Measurements from ENCODE around the gene LYPLAL1. TPM values are rescaled to one million over a fixed set of nuclear protein-coding genes. Genes with fewer than 3 reads are reported as not detected.
"Not testable (repeated sequence)": the region's sequence is repeated elsewhere in the genome, so short reads cannot be mapped to it uniquely, and the experiment has no call there.

The LYPLAL1 gene
- total RNA-seq, 1 donor from 2014 or later, result 35.3 TPM

DNA sequence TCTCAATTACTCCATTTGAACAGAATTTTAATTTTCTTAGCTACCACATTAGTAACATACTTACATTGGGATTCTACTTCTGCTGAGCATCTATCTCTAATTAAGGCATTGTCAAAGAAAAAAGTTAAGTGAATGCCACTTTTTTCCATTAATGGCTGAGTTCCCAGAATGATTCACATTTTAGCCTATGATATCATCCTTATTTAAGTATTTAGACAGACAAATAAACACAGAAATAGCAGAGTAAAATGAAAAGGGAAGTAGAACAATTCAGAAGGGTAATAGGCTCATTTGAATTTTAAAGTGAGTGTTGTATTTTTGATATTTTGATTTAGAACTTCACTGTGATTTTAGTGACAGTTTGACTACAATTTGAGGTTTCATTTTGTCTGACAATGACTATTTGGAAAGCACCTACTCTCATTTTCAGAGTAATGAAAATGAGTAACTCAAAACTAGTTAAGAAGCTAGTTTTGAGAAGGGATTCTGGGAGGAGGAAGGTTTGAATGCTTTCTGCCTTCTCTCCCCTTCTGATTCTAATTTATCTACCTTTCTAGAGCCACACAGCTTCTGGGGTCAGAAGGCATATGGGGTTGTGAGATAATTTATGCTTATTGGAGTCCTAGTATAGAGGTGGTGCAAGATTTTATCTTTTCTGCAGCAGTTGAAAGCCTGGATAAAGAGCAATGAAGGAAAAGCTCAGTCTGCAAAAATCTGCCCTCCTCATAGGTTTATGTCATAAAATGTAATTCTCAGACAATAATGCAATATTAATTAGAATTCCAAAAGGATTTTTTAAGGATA lies 15.5 kb downstream of the LYPLAL1 start:
- Mint-ChIP-seq H3K36me3 (peaks cover 29% of the 10 kb centered on the region), H3K27ac (peak overlapping the region; percentile 71), H3K4me3 (no peak overlapping the region), H3K27me3 (ENCODE audit: low read depth) (no peaks in the 10 kb centered on the region), H3K9me3 (peaks cover 18% of the 10 kb centered on the region), H3K4me1 (peaks cover 11% of the 10 kb centered on the region)
- TF ChIP-seq, protein P1, sequence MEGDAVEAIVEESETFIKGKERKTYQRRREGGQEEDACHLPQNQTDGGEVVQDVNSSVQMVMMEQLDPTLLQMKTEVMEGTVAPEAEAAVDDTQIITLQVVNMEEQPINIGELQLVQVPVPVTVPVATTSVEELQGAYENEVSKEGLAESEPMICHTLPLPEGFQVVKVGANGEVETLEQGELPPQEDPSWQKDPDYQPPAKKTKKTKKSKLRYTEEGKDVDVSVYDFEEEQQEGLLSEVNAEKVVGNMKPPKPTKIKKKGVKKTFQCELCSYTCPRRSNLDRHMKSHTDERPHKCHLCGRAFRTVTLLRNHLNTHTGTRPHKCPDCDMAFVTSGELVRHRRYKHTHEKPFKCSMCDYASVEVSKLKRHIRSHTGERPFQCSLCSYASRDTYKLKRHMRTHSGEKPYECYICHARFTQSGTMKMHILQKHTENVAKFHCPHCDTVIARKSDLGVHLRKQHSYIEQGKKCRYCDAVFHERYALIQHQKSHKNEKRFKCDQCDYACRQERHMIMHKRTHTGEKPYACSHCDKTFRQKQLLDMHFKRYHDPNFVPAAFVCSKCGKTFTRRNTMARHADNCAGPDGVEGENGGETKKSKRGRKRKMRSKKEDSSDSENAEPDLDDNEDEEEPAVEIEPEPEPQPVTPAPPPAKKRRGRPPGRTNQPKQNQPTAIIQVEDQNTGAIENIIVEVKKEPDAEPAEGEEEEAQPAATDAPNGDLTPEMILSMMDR (IDR thresholded peaks at IDR 0.05; ENCODE audit: unreplicated experiment), result no peak
- DNase-seq (ENCODE audit: low spot score in 2 of 2, unreplicated experiment in 2 of 2), result no peak

DNA sequence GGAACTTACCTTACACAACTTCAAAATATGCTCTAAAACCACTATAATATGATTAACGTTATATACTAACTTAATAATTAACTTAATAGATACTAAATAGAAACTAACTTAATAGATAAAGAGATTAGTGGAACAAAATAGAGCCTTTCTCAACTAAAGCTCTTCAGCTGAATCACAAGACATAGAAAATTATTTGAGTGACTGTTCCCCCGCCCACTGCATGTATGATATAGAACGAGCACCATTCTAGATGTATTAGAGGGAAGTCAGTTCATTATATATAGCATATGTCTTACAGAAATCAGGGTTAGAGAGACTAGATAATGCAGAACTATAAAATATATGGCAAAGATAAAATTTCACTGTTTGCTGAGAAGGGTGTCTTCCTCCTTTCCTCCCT lies 16.3 kb downstream of the LYPLAL1 start:
- Mint-ChIP-seq H3K27ac (peak overlapping the region; percentile 47), H3K27me3 (ENCODE audit: low read depth) (no peaks in the 10 kb centered on the region), H3K9me3 (peaks cover 13% of the 10 kb centered on the region), H3K4me3 (no peak overlapping the region), H3K36me3 (peaks cover 27% of the 10 kb centered on the region), H3K4me1 (peaks cover 11% of the 10 kb centered on the region)
- no peak for DNase-seq (ENCODE audit: low spot score in 2 of 2, unreplicated experiment in 2 of 2)
- TF ChIP-seq, protein P1 (IDR thresholded peaks at IDR 0.05; ENCODE audit: unreplicated experiment), result no peak

DNA sequence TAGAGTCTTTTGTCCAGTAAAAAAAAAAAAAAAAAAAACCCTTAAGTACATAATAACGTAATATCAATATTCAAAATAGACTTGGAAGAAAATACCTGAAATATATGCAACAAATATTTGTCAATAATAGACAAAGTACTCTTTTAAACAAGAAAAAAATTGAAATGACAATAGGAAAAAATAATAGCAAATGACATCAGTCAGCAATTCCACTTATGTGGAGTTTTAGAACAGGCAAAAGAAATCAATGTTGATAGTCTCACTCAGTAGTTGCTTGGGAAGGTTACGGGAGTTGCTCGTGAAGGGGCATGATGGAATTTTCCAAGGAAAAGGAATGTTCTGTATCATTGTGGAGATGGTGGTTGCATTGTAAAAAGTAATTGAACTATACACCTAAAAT lies 16.9 kb downstream of the LYPLAL1 start:
- TF ChIP-seq, protein P1 (IDR thresholded peaks at IDR 0.05; ENCODE audit: unreplicated experiment), result no peak
- Mint-ChIP-seq H3K9me3 (peaks cover 10% of the 10 kb centered on the region), H3K4me1 (peaks cover 11% of the 10 kb centered on the region), H3K27me3 (ENCODE audit: low read depth) (no peaks in the 10 kb centered on the region), H3K36me3 (peaks cover 27% of the 10 kb centered on the region), H3K27ac (no peak overlapping the region), H3K4me3 (no peak overlapping the region)
- DNase-seq (ENCODE audit: low spot score in 2 of 2, unreplicated experiment in 2 of 2), result no peak

- Mint-ChIP-seq H3K36me3 (peaks cover 46% of the 10 kb centered on the region), H3K9me3 (peaks cover 18% of the 10 kb centered on the region)
- H3K4me1 Mint-ChIP-seq; H3K4me3 Mint-ChIP-seq; DNase-seq (ENCODE audit: low spot score in 2 of 2, unreplicated experiment in 2 of 2); H3K27ac Mint-ChIP-seq; H3K27me3 Mint-ChIP-seq (ENCODE audit: low read depth): not testable (repeated sequence)
Observed at GRCh38 chr1:219195833-219196232, 22.2 kb downstream of the LYPLAL1 start.

DNA sequence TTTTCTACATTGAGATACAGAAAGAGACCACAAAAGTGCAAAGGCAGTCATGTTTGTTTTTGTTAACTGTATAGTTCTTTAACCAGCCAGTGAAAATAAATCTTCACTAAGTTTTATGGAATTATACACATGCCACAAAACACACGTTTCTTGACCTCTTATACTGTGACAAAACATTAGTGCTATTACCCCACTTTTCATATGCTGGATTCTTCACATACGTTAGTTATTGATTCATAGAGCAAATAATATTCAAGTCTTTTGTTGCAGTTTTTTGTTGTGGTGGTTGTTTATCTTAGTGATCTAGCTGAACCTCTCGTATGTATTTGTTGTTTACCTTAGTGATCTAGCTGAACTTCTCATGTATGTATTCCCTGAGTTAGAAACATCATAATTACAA lies 28.0 kb downstream of the LYPLAL1 start:
- H3K9me3 Mint-ChIP-seq, result peaks cover 11% of the 10 kb centered on the region
- H3K27ac Mint-ChIP-seq, result no peak overlapping the region
- peaks cover 6% of the 10 kb centered on the region for H3K4me1 Mint-ChIP-seq
- no peak overlapping the region for H3K4me3 Mint-ChIP-seq
- peaks cover 18% of the 10 kb centered on the region for H3K36me3 Mint-ChIP-seq
- no peak for DNase-seq (ENCODE audit: low spot score in 2 of 2, unreplicated experiment in 2 of 2)
- H3K27me3 Mint-ChIP-seq (ENCODE audit: low read depth), result no peaks in the 10 kb centered on the region
- TF ChIP-seq, protein P1 (IDR thresholded peaks at IDR 0.05; ENCODE audit: unreplicated experiment), result no peak

GRCh38 chr1:219202567-219202966 lies 28.9 kb downstream of the LYPLAL1 start:
- H3K27ac Mint-ChIP-seq, result no peak overlapping the region
- DNase-seq (ENCODE audit: low spot score in 2 of 2, unreplicated experiment in 2 of 2), result no peak
- H3K4me3 Mint-ChIP-seq, result no peak overlapping the region
- TF ChIP-seq, protein P1 (IDR thresholded peaks at IDR 0.05; ENCODE audit: unreplicated experiment), result no peak
- H3K27me3 Mint-ChIP-seq (ENCODE audit: low read depth), result no peaks in the 10 kb centered on the region
- peaks cover 6% of the 10 kb centered on the region for H3K4me1 Mint-ChIP-seq
- peaks cover 3% of the 10 kb centered on the region for H3K9me3 Mint-ChIP-seq
- H3K36me3 Mint-ChIP-seq, result peaks cover 9% of the 10 kb centered on the region
